Measurements from ENCODE around the gene RPS3A. TPM values are rescaled to one million over a fixed set of nuclear protein-coding genes. Genes with fewer than 3 reads are reported as not detected.

Gene RPS3A
- total RNA-seq, 1 experiment from 2014 or later = 6,098 TPM

Other genes starting within 250 kb of the RPS3A start
- 35.9 and 71.7 TPM in 2 replicates for gene LRBA, start 84.3 kb upstream of the RPS3A start, total RNA-seq (2014; rRNA removed; shearing (Covaris generic))
- not detected in 2 replicates for gene PRSS48, start 177.5 kb downstream of the RPS3A start, total RNA-seq (2014; rRNA removed; shearing (Covaris generic))
- 17.7 and 23.3 TPM in 2 replicates for gene SH3D19, start 226.0 kb downstream of the RPS3A start, total RNA-seq (2014; rRNA removed; shearing (Covaris generic))

All from G401 (cell line).